WTC11 (cell line): ENCODE measurements around the gene PPM1E.

Experiments
- AFF4 ChIP-seq: sonication (generic); formaldehyde crosslinking; IDR thresholded peaks from 2 replicates; pipeline ENCODE4 v1.8.1; 2023; ENCODE audit warnings: mild to moderate bottlenecking, missing genetic modification reagents, borderline replicate concordance
- ATF2 ChIP-seq: sonication (generic); formaldehyde crosslinking; IDR thresholded peaks from 2 replicates; pipeline ENCODE4 v1.8.1; 2022; ENCODE audit warnings: low read depth, missing genetic modification reagents, borderline replicate concordance
- CTCF ChIP-seq: fragments of 200-600 bp; IDR thresholded peaks from 2 replicates; pipeline ENCODE4 v1.8.0; 2022; ENCODE audit warnings: antibody characterized with exemption
- MXD4 ChIP-seq: fragments of 250-450 bp; sonication (Bioruptor Pico); IDR thresholded peaks from 2 replicates; pipeline ENCODE4 v1.8.0; 2021; ENCODE audit warnings: mild to moderate bottlenecking, moderate library complexity, borderline replicate concordance
- NFATC4 ChIP-seq: fragments of 250-450 bp; sonication (Bioruptor Pico); IDR thresholded peaks from 2 replicates; pipeline ENCODE4 v1.9.0; 2021; ENCODE audit warnings: mild to moderate bottlenecking
- NFYB ChIP-seq: sonication (generic); formaldehyde crosslinking; conservative IDR thresholded peaks from 2 replicates; pipeline ENCODE4 v1.8.0; 2022; ENCODE audit warnings: low read depth, missing genetic modification reagents
- SMAD3 ChIP-seq: sonication (generic); formaldehyde crosslinking; IDR thresholded peaks from 2 replicates; pipeline ENCODE4 v1.8.0; 2022; ENCODE audit warnings: missing genetic modification reagents, mild to moderate bottlenecking, borderline replicate concordance
- SP1 ChIP-seq: sonication (generic); formaldehyde crosslinking; conservative IDR thresholded peaks from 2 replicates; pipeline ENCODE4 v1.8.1; 2022; ENCODE audit warnings: missing genetic modification reagents
- USF1 ChIP-seq: sonication (generic); formaldehyde crosslinking; IDR thresholded peaks from 2 replicates; pipeline ENCODE4 v1.8.0; 2022; ENCODE audit warnings: mild to moderate bottlenecking, missing genetic modification reagents
- ZBTB21 ChIP-seq: sonication (generic); formaldehyde crosslinking; IDR thresholded peaks from 2 replicates; pipeline ENCODE4 v1.8.1; 2023; ENCODE audit warnings: mild to moderate bottlenecking, missing genetic modification reagents, borderline replicate concordance
- ZNF671 ChIP-seq: fragments of 250-450 bp; sonication (Bioruptor Pico); IDR thresholded peaks from 2 replicates; pipeline ENCODE4 v1.8.0; 2021; ENCODE audit warnings: mild to moderate bottlenecking

- TF ChIP-seq CTCF: no peak
- no peak for TF ChIP-seq SP1 (CRISPR knock-in tag)
- TF ChIP-seq SMAD3 (CRISPR knock-in tag): no peak
- TF ChIP-seq AFF4 (CRISPR knock-in tag): no peak
- no peak for TF ChIP-seq NFYB (CRISPR knock-in tag)
- TF ChIP-seq ZNF671 (CRISPR knock-in tag): no peak
- TF ChIP-seq ZBTB21 (CRISPR knock-in tag): no peak
- no peak for TF ChIP-seq ATF2 (CRISPR knock-in tag)
- TF ChIP-seq MXD4 (CRISPR knock-in tag): no peak
- TF ChIP-seq NFATC4: no peak
- TF ChIP-seq USF1: no peak
These were observed 157.9 kb downstream of the PPM1E start for GRCh38 chr17:58913552-58913951.
